Activated CD8-positive, alpha-beta memory T cell treated with anti-CD3 and anti-CD28 coated beads for 36 hours (primary cell): ENCODE data around the gene C3orf70. TPM values are rescaled to one million over a fixed set of nuclear protein-coding genes. Genes with fewer than 3 reads are reported as not detected.

Experiments used
- CTCF ChIA-PET: fragments of 350-600 bp; sonication (Branson Sonifier 250); formaldehyde crosslinking; loops from one replicate; lab custom pipeline; 2021; ENCODE audit warnings: antibody characterized with exemption; lab: Charles Lee
- POLR2A ChIA-PET: fragments of 350-600 bp; sonication (Branson Sonifier 250); formaldehyde crosslinking; loops from one replicate; lab custom pipeline; 2021; ENCODE audit warnings: antibody characterized with exemption; lab: Charles Lee
- total RNA-seq, 2 experiments: library from RNA; stranded (reverse); gene quantifications; one replicate each; pipeline ENCODE4 v1.2.3, GENCODE V29; 2021

The C3orf70 gene, protein sequence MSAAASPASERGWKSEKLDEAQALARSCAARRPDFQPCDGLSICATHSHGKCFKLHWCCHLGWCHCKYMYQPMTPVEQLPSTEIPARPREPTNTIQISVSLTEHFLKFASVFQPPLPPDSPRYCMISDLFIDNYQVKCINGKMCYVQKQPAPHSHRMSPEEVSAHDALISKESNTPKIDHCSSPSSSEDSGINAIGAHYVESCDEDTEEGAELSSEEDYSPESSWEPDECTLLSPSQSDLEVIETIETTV
- total RNA-seq, result under 1 TPM in 1 of 2 experiments, not detected in 1; 0.06 TPM

- ChIA-PET CTCF (no interaction called here), POLR2A (no interaction called here)
Measured at GRCh38 chr3:185152410-185153170, at the start of gene C3orf70. TSS of gene C3orf70 (minus strand) at chr3:185153060. CDS start at chr3:185152823, 237 bp downstream.

- CTCF ChIA-PET, result no interaction called here
- POLR2A ChIA-PET, result no interaction called here
Measured at GRCh38 chr3:185200639-185201038, 47.8 kb upstream of the C3orf70 start.

- CTCF ChIA-PET, result no interaction called here
- POLR2A ChIA-PET, result no interaction called here
Measured at GRCh38 chr3:185199671-185200070, 46.8 kb upstream of the C3orf70 start.

DNA sequence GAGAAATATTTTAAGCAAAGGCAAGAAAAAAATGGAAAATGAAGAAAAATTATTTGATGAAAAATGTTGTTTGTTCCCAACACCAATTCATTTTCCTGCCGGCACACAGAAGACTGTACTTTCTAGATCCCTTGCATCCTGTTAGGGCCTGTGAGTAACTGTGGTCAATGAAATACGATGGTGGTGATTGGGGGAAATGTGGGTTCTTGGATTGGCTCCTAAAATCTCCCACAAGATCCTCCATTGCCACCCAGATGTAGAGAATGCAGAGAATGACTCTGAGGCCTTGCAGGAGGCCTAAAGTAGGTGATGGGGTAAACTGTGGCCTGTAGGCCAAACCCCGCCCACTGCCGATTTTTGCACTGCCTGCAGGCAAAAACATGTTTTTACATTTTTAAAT lies 46.3 kb upstream of the C3orf70 start:
- ChIA-PET CTCF (no interaction called here), POLR2A (no interaction called here)

DNA sequence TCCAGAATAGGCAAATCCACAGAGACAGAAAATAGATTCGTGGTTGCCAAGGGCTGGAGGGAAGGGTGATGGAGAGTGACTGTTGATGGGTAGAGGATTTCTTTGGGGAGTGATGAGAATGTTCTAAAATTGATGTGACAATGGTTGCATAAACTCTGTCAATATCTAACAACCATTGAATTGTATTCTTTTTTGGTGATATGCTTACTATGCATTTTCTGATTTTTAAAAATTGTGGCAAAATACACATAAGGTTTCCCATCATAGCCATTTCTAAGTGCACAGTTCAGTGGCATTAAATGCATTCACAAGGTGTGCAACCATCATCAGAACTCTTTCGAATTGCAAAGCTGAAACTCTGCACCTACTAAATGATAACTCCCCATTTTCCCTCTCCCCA lies 44.2 kb upstream of the C3orf70 start:
- POLR2A ChIA-PET, result no interaction called here
- CTCF ChIA-PET, result no interaction called here

DNA sequence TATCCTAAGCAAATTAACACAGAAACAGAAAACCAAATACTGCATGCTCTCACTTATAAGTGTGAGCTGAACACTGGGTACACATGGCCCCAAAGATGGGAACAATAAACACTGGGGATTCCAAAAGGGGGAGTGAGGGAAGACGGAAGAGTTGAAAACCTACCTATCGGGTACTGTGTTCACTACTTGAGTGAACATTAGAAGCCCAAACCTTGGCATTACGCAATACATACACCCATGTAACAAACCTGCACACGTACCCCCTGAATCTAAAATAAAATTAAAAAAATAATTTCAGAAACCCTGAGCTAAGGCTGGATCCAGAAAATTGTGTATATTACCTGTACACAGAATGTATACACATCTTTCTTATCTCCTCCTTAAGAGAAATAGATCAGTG lies 42.8 kb upstream of the C3orf70 start:
- POLR2A ChIA-PET, result no interaction called here
- CTCF ChIA-PET, result no interaction called here

DNA sequence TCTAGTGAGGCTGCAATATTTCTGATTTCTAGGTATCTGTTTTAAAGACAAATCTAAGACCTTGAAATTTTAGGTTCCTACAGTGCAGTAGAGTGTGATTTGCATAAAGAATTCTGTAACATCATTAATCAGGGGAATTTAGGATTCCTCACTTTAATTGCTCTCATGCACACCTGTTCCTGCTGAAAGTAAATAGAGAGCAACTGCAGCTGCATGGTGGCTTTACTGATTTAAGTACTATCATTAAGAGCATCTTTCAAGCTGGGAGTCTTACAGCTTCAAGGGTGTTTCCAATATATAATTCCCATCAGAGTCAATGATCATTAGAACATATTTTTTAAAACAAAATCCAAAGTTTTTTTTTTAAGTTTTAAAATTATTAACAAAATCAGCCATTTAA lies 36.0 kb upstream of the C3orf70 start:
- ChIA-PET POLR2A (no interaction called here), CTCF (no interaction called here)

- POLR2A ChIA-PET, result no interaction called here
- CTCF ChIA-PET, result no interaction called here
Measured at GRCh38 chr3:185187391-185187790, 34.5 kb upstream of the C3orf70 start.

DNA sequence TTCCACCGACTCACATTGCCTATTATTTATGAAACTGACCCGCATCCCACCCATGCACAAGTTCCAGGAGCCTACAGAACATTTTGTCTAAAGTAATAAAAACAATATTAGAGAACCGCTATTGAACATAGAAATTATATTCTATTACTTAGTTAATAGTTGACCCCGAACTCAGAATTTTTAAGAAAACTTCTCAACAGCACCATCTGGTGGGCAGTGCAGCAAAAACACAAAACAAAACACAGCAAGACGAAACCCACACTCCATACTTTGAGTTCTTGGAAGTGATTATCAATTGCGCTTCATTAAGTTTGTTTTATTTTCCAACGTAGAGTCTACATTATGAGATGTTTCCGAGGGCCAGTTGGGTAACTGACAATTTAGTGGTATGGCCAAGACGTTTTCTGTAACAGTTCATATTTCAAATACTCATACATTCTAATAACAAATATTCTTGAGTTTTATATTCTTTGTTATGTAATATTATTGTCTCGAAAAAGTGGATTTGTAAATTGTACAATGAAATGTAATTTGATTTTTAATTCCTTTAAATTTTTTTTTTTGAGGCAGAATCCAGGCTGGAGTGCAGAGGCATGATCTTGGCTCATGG lies 24.0 kb upstream of the C3orf70 start:
- POLR2A ChIA-PET, result no interaction called here
- CTCF ChIA-PET, result interaction anchor here (0.6 to 1.0 kb wide), 2 partner anchors 11 to 50 kb away, joined by 3 to 4 read pairs; no protein-coding TSS in a partner anchor

- POLR2A ChIA-PET, result no interaction called here
- CTCF ChIA-PET, result no interaction called here
Measured at GRCh38 chr3:185175370-185175987, 22.6 kb upstream of the C3orf70 start.

DNA sequence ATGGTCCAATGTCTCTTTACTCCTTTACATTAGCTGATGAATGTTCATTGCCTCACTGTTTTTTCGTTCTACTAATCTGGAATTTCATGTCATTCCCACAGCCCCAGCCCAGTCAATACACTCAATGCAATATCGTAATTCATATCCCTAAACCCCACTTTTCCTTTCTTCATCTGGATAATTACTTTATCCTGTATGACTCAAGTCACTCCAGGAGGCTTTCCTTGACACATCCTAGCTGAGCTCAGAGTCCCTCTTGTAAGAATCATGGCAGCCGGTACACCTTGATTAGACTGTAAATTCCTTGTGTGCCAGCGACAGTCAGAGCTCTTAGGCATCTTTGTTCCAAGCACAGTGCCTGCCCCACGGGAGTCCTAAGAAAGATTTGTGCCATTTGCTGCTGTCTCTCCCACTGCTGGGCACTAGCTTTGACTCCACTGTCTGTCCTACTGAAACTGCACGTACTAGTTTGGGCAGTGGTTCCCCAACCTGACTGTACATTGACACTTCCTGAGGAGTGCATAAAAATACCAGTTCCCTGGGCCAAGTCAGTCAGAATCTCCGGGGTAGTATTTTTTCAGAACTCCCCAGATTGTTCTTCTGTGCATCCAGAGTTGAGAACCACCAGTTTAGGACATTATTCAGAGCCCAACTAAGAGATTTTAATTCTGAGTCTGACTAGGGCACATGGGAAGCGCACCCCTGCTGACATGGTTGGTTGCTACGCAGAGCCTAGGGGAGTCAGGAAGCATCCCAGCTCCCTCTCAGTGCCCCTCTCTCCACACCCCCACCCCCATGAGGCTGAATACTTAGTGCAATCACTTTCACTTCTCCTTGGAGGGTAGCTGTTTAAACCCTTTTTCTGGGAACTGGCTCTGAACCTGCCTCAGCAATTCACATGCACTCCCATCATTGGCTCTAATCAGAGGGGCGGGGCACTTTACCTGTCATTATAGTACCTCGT lies 19.5 kb upstream of the C3orf70 start:
- CTCF ChIA-PET, result no interaction called here
- POLR2A ChIA-PET, result no interaction called here

DNA sequence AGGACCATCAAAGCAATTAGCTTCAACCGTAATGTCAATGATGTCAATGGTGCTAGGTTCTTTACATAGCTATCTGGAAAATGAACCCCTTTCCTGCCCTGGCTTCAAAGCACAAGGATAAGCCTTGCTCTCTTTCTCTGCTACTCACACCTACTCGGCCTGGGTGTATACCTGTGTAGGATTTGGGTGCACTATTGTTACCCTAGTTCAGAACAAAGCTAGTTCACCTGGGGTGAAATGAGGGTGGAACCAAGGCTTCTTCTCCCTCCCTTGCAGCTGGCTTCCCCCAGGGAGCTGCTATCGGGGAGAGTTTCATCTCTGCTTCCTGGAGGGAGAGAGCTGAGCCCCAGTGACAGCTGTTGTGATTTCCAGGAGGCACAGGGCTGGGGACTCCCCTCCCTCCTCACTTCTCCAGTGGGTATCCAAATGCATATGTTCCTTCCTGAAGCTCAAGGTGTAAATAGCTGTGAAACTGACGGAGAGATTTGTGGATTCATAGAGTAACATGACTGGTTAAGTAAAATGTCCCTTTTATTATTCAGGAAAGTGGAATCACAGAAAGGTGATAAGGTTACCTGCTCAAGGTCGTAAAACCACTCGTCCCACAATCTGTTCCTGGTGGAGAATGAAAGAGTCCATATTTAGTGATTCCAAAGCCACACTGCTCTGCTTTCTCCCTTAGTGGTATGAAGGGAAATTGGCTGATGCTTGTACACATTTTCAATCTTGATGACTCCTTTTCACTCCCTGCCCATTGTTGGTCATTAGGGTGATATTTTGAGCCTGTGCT lies 11.8 kb upstream of the C3orf70 start:
- POLR2A ChIA-PET, result no interaction called here
- CTCF ChIA-PET, result no interaction called here

- ChIA-PET POLR2A (no interaction called here), CTCF (no interaction called here)
Measured at GRCh38 chr3:185162634-185163033, 9.8 kb upstream of the C3orf70 start.

GRCh38 chr3:185161761-185162160 lies 8.9 kb upstream of the C3orf70 start:
- POLR2A ChIA-PET, result no interaction called here
- CTCF ChIA-PET, result no interaction called here

DNA sequence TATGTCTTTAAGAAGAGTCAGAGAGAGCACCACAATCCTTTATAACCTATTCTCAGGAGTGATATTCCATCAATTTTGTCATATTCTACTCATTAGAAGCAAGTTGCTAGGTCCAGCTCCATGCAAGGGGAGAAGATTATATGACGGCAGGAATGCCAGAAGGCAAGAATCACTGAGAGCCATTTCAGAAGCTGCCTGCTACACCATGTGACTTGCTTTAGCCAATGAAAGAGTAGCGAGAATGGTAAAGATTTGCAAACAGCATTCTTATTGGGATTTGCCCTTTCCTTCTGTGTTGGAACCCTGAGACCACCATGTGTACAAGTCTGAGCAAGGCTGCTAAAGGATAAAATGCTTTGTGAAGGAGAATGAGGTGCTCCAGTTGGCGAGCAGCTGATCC lies 4.5 kb upstream of the C3orf70 start:
- CTCF ChIA-PET, result no interaction called here
- POLR2A ChIA-PET, result no interaction called here

- ChIA-PET CTCF (no interaction called here), POLR2A (no interaction called here)
Measured at GRCh38 chr3:185155678-185156077, 2.8 kb upstream of the C3orf70 start.

DNA sequence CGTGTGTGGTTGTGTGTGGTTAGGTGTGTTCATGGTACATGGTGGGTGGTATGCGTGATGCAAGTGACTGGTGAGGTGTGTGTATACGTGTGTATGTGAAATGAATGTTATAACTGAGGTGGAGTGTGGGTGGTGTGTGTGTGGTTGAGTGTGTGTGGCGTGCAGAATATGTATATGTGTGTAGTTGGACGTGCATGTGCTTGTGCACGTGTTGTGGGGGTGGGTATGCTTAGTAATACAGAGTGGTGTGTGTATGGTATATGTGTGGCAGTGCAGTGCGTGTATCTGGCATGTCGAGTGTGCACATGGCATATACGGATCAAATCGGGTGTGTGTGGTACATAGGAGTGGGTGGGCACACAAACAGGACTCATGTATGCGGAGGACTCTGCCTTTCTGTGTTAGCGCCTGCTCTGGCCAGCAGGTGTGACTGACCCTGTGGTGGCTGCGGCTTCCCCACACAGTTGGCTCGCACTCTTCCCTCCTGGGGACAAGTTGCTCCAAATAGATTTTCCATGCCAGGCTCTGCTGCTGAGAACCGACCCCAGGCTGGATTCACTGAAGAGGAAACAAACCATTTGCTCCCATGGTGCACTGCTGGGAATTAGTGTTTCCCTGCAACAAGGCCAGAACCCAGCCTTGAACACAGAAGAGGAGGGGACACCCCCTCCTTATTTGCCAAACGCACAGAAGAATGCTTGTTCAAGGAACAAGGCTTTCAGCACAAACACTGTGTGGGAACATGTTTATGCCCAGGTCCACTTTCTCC lies 1.2 kb upstream of the C3orf70 start:
- POLR2A ChIA-PET, result no interaction called here
- CTCF ChIA-PET, result no interaction called here
